DND-41 (cell line): ENCODE data around the gene GASK1B.

ENCODE experiments used
- ATAC-seq: fragments of 200-7000 bp; cut with Tn5 transposase; 3 replicates; pipeline ENCODE4 v1.9.1; 2021; ENCODE audit warnings: low read depth; ENCODE audit not compliant: insufficient read depth
- DNase-seq: peaks from one replicate; pipeline ENCODE4 v3.0.0-alpha.2; 2020
- H2AFZ ChIP-seq: 2 replicates; pipeline ENCODE4 v1.6.0; 2012; ENCODE audit warnings: low read depth, low read length
- H3K27ac ChIP-seq: 2 replicates; pipeline ENCODE4 v1.5.1; 2012; ENCODE audit warnings: low read length, inconsistent platforms
- H3K27me3 ChIP-seq: fragments of 200-600 bp; sonication (generic); 2 replicates; pipeline ENCODE4 v1.6.0; 2012; ENCODE audit warnings: low read length, mild to moderate bottlenecking, inconsistent platforms; ENCODE audit not compliant: insufficient read depth, poor library complexity
- H3K36me3 ChIP-seq: 2 replicates; pipeline ENCODE4 v1.5.1; 2012; ENCODE audit warnings: low read length, inconsistent platforms; ENCODE audit not compliant: insufficient read depth
- H3K4me1 ChIP-seq: 2 replicates; pipeline ENCODE4 v1.5.1; 2012; ENCODE audit warnings: mild to moderate bottlenecking, low read length; ENCODE audit not compliant: insufficient read depth
- H3K4me2 ChIP-seq: 2 replicates; pipeline ENCODE4 v1.6.0; 2012; ENCODE audit warnings: mild to moderate bottlenecking, moderate library complexity, low read length, inconsistent platforms; ENCODE audit not compliant: insufficient read depth
- H3K4me3 ChIP-seq, 2 experiments: fragments of 200-600 bp in 1 of 2; shearing (Covaris generic) in 1 of 2; 2 replicates each; pipeline ENCODE4 v1.5.1; 2012 to 2016; ENCODE audit warnings: inconsistent platforms in 2 of 2, low read length in 2 of 2, mild to moderate bottlenecking in 2 of 2, low read depth in 1 of 2, moderate library complexity in 1 of 2
- H3K79me2 ChIP-seq: 2 replicates; pipeline ENCODE4 v1.6.0; 2012; ENCODE audit warnings: low read length, inconsistent platforms; ENCODE audit not compliant: insufficient read depth
- H3K9ac ChIP-seq: 2 replicates; pipeline ENCODE4 v1.6.0; 2012; ENCODE audit warnings: low read depth, mild to moderate bottlenecking, inconsistent platforms, low read length, moderate library complexity
- H3K9me3 ChIP-seq: 2 replicates; pipeline ENCODE4 v1.5.1; 2012; ENCODE audit warnings: low read length, moderate library complexity, mild to moderate bottlenecking, inconsistent platforms; ENCODE audit not compliant: insufficient read depth, severe bottlenecking
- H4K20me1 ChIP-seq: 2 replicates; pipeline ENCODE4 v1.6.0; 2012; ENCODE audit warnings: low read length; ENCODE audit not compliant: insufficient read depth
- EZH2 ChIP-seq: IDR thresholded peaks from 3 replicates; pipeline ENCODE4 v1.6.1; 2012; ENCODE audit warnings: borderline replicate concordance, low read depth, mild to moderate bottlenecking, moderate library complexity, low read length, inconsistent platforms; ENCODE audit not compliant: severe bottlenecking
- TF ChIP-seq, protein P1 (sequence below): IDR thresholded peaks from 2 replicates; pipeline ENCODE4 v1.5.1; 2012; ENCODE audit warnings: borderline replicate concordance, low read length, moderate library complexity, mild to moderate bottlenecking; ENCODE audit not compliant: poor library complexity, severe bottlenecking; ENCODE audit errors: extremely low read depth

The GASK1B gene

DNA sequence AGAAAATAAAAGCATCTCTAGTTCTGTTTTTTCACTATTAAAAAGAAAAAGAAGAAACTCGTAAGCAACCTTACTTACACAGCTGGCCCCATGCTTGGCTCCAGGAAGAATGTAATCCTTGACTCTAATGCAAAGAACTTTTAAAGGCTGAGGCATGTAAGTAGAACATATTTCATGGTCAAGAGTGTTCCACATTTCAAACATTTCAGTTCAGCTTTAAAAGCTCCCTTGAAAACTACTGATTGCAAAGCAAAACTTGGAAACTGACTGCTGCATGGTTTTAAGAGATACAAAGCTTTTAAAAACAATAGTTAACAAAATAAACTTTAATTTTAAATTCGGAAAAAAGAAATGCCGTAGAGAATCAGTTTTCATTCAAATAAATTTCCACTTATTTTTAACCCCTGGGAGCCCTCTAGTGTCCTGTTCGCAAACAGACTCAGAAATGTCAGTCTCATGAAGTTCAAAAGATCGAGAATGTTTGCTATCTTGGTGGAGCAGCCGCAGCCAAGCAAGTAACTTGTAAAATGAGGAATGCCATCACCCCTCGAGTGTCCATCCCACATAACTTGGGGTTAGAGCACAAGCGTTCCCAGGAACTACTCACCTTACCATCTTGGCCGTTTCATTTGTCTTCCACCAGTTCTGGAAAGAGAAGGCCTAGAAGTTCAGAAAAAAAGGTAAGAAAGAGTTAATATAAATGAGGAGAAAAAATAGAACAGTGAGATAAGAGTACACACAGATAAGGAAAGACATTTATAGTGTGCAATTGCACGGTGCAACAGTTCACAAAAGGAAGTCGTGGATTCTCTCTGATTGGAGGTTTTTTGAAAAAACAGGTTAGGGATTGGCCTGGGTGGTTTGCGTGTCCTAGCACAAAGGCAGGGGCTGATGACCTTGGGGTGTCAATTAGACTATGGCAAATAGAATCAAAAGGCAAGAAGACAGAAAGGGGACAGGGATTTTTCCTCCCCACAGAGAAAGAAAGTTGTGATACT lies at the start of gene GASK1B:
GASK1B (minus strand) TSS at position 765 of the 998 bp plus-strand sequence. CDS start 1,650 bp downstream, outside the sequence.
- DNase-seq (no peak), ATAC-seq (no peak)
- Histone ChIP-seq H3K27ac (no peak within 1 kb of the TSS), H3K4me1 (no peaks in the 10 kb centered on the region), H3K9me3 (no peaks in the 10 kb centered on the region), H3K36me3 (no peaks in the 10 kb centered on the region), H2AFZ (no peak within 1 kb of the TSS), H3K9ac (no peak within 1 kb of the TSS), H3K27me3 (no peaks in the 10 kb centered on the region), H3K4me3 (no peak within 1 kb of the TSS), H3K79me2 (no peaks in the 10 kb centered on the region), H4K20me1 (no peaks in the 10 kb centered on the region), H3K4me2 (no peak within 1 kb of the TSS)
- TF ChIP-seq, protein P1, sequence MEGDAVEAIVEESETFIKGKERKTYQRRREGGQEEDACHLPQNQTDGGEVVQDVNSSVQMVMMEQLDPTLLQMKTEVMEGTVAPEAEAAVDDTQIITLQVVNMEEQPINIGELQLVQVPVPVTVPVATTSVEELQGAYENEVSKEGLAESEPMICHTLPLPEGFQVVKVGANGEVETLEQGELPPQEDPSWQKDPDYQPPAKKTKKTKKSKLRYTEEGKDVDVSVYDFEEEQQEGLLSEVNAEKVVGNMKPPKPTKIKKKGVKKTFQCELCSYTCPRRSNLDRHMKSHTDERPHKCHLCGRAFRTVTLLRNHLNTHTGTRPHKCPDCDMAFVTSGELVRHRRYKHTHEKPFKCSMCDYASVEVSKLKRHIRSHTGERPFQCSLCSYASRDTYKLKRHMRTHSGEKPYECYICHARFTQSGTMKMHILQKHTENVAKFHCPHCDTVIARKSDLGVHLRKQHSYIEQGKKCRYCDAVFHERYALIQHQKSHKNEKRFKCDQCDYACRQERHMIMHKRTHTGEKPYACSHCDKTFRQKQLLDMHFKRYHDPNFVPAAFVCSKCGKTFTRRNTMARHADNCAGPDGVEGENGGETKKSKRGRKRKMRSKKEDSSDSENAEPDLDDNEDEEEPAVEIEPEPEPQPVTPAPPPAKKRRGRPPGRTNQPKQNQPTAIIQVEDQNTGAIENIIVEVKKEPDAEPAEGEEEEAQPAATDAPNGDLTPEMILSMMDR, result peak; percentile 53
- TF ChIP-seq EZH2, result no peak

DNA sequence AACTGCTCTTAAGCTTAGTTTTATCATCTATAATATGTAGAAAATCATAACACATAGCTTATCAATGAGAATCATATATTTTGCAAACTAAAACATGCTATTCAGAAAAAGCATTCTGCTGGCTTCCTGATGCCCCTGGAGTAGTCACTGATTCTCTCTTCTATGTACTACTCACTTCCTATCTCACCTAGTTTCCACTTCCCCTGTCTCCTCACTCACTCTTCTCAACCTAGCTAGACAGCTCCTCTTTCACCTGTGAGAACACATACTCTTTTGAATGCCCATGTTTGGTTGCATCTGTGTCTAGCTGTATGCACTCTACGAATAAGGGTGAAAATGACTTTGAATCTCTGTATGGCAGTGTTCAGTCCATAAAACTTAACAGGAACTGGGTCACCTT lies 46.8 kb upstream of the GASK1B start:
- TF ChIP-seq, protein P1, result no peak
- no peak for TF ChIP-seq EZH2
- Histone ChIP-seq H3K27ac (no peak overlapping the region), H3K9ac (no peak overlapping the region), H3K27me3 (no peaks in the 10 kb centered on the region), H3K79me2 (no peaks in the 10 kb centered on the region), H3K4me2 (no peak overlapping the region), H3K4me3 (no peak overlapping the region), H3K36me3 (no peaks in the 10 kb centered on the region), H3K9me3 (no peaks in the 10 kb centered on the region), H4K20me1 (no peaks in the 10 kb centered on the region), H2AFZ (no peak overlapping the region), H3K4me1 (no peaks in the 10 kb centered on the region)
- ATAC-seq, result no peak
- DNase-seq, result no peak

DNA sequence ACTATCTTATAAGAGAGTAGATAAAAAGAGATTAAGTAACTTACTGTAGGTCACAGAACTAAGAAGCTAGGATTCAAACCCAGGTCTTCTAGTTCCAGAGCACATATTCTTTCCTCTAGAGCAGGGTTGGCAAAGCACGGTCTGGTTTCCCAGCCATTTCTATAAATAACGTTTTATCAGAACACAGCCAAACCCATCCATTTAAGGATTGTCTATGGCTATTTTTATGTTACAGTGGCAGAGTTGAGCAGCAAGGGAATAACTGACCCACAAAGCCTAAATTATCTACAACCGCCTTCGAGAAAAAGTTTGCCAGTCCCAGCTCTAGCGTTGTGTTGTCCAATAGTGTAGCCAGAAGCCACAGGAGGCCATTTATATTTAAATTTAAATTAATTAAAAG lies 44.9 kb upstream of the GASK1B start:
- no peak overlapping the region for H3K4me3 ChIP-seq
- H3K27ac ChIP-seq, result no peak overlapping the region
- H2AFZ ChIP-seq, result no peak overlapping the region
- H3K9ac ChIP-seq, result no peak overlapping the region
- no peaks in the 10 kb centered on the region for H3K27me3 ChIP-seq
- ATAC-seq (no peak), DNase-seq (no peak)
- no peaks in the 10 kb centered on the region for H3K9me3 ChIP-seq
- no peak for TF ChIP-seq EZH2
- TF ChIP-seq, protein P1, result no peak
- no peaks in the 10 kb centered on the region for H3K36me3 ChIP-seq
- no peaks in the 10 kb centered on the region for H3K79me2 ChIP-seq
- H3K4me2 ChIP-seq, result no peak overlapping the region
- no peaks in the 10 kb centered on the region for H3K4me1 ChIP-seq
- H4K20me1 ChIP-seq, result no peaks in the 10 kb centered on the region
